Measurements from ENCODE around the gene PALM2AKAP2. TPM values are rescaled to one million over a fixed set of nuclear protein-coding genes. Genes with fewer than 3 reads are reported as not detected.

Gene PALM2AKAP2
- total RNA-seq, 4 donors from 2014 or later = 0.37 to 0.64 (median 0.55) TPM; not detected in 1

GRCh38 chr9:109766351-109766750 lies 13.6 kb upstream of the PALM2AKAP2 start:
- 81 to 92% methylated on average over 2 of the region's 2 CpGs for WGBS, 2 donors (ENCODE audit: low coverage in 1 of 2)
- intact Hi-C loops (cut with DNase I; ENCODE audit: low total_unique reads) (no loop called here), in situ Hi-C loops (cut with MboI; ENCODE audit: low pct_ligation_motif_present in 1 of 4, low pct_unique_long_range_greater_than_20kb in 1 of 4, low sequenced_read_pairs in 3 of 4) (no loop called here)
- no peak for TF ChIP-seq EP300 (IDR thresholded peaks at IDR 0.05; ENCODE audit: low read depth)
- no peak for TF ChIP-seq POLR2A (IDR thresholded peaks at IDR 0.05)
- TF ChIP-seq POLR2AphosphoS5 (IDR thresholded peaks at IDR 0.05) = no peak
- TF ChIP-seq, protein P1, sequence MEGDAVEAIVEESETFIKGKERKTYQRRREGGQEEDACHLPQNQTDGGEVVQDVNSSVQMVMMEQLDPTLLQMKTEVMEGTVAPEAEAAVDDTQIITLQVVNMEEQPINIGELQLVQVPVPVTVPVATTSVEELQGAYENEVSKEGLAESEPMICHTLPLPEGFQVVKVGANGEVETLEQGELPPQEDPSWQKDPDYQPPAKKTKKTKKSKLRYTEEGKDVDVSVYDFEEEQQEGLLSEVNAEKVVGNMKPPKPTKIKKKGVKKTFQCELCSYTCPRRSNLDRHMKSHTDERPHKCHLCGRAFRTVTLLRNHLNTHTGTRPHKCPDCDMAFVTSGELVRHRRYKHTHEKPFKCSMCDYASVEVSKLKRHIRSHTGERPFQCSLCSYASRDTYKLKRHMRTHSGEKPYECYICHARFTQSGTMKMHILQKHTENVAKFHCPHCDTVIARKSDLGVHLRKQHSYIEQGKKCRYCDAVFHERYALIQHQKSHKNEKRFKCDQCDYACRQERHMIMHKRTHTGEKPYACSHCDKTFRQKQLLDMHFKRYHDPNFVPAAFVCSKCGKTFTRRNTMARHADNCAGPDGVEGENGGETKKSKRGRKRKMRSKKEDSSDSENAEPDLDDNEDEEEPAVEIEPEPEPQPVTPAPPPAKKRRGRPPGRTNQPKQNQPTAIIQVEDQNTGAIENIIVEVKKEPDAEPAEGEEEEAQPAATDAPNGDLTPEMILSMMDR (IDR thresholded peaks at IDR 0.05) = no peak
- Histone ChIP-seq H3K4me3 (no peak overlapping the region), H3K9me3 (no peaks in the 10 kb centered on the region), H3K4me1 (peaks cover 0 to 2% (median 0%) of the 10 kb centered on the region in 4 donors), H3K27me3 (no peaks in the 10 kb centered on the region), H3K36me3 (no peaks in the 10 kb centered on the region), H3K27ac (no peak overlapping the region)
- no peak for DNase-seq

DNA sequence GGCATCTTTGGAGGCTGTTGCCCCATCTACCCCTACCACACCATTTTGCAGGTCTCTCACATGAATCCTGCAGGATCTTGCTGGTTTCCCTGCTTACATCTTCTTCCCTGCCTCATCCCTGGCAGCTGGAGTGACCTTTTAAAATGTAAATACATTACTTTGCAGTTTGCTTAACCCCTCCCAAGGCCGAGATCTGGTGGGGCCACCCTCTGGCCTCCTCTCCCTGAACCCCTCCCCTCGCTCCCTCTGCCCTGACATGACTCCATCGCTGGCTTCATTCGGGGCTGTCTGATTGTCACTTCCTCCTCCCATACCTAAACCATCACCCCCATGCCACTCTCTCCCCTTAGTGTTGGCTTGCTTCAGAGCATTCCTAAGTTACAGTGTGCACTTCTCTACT lies 12.6 kb upstream of the PALM2AKAP2 start:
- no peaks in the 10 kb centered on the region for H3K9me3 ChIP-seq

GRCh38 chr9:109767814-109768213 lies 12.2 kb upstream of the PALM2AKAP2 start:
- Histone ChIP-seq H3K36me3 (no peaks in the 10 kb centered on the region), H3K27ac (no peak overlapping the region), H3K4me1 (peaks cover 3 to 14% (median 5%) of the 10 kb centered on the region in 4 donors), H3K27me3 (no peaks in the 10 kb centered on the region), H3K4me3 (no peak overlapping the region), H3K9me3 (no peaks in the 10 kb centered on the region)
- in situ Hi-C loops (cut with MboI; ENCODE audit: low pct_ligation_motif_present in 1 of 4, low pct_unique_long_range_greater_than_20kb in 1 of 4, low sequenced_read_pairs in 3 of 4) = no loop called here
- TF ChIP-seq EP300 (IDR thresholded peaks at IDR 0.05; ENCODE audit: low read depth) (no peak), POLR2A (IDR thresholded peaks at IDR 0.05) (no peak), POLR2AphosphoS5 (IDR thresholded peaks at IDR 0.05) (no peak)
- TF ChIP-seq, protein P1 (IDR thresholded peaks at IDR 0.05) = no peak
- WGBS, 2 donors (ENCODE audit: low coverage in 1 of 2) = 72 to 100% methylated on average over 1 of the region's 1 CpG
- intact Hi-C loops (cut with DNase I; ENCODE audit: low total_unique reads) = no loop called here
- DNase-seq = no peak

More for the DNA sequence above, 12.6 kb upstream of the PALM2AKAP2 start:
- no peak for DNase-seq
- in situ Hi-C loops (cut with MboI; ENCODE audit: low pct_ligation_motif_present in 1 of 4, low pct_unique_long_range_greater_than_20kb in 1 of 4, low sequenced_read_pairs in 3 of 4) = no loop called here
- Histone ChIP-seq H3K4me3 (no peak overlapping the region), H3K36me3 (no peaks in the 10 kb centered on the region), H3K27ac (no peak overlapping the region), H3K4me1 (peaks cover 3 to 13% (median 5%) of the 10 kb centered on the region in 4 donors), H3K27me3 (no peaks in the 10 kb centered on the region)
- intact Hi-C loops (cut with DNase I; ENCODE audit: low total_unique reads) = no loop called here
- WGBS, 2 donors (ENCODE audit: low coverage in 1 of 2) = 46 to 60% methylated on average over 1 to 4 of the region's 4 CpGs
- TF ChIP-seq POLR2A (IDR thresholded peaks at IDR 0.05) (no peak), EP300 (IDR thresholded peaks at IDR 0.05; ENCODE audit: low read depth) (no peak), POLR2AphosphoS5 (IDR thresholded peaks at IDR 0.05) (no peak)
- TF ChIP-seq, protein P1 (IDR thresholded peaks at IDR 0.05) = no peak

GRCh38 chr9:109769250-109769649 lies 10.7 kb upstream of the PALM2AKAP2 start:
- WGBS, 2 donors (ENCODE audit: low coverage in 1 of 2) = 34 to 59% methylated on average over 2 of the region's 2 CpGs

More at GRCh38 chr9:109769250-109769649, 10.7 kb upstream of the PALM2AKAP2 start:
- intact Hi-C loops (cut with DNase I; ENCODE audit: low total_unique reads) (no loop called here), in situ Hi-C loops (cut with MboI; ENCODE audit: low pct_ligation_motif_present in 1 of 4, low pct_unique_long_range_greater_than_20kb in 1 of 4, low sequenced_read_pairs in 3 of 4) (no loop called here)
- H3K27me3 ChIP-seq = no peaks in the 10 kb centered on the region
- TF ChIP-seq POLR2AphosphoS5 (IDR thresholded peaks at IDR 0.05) = no peak
- no peak for TF ChIP-seq POLR2A (IDR thresholded peaks at IDR 0.05)
- TF ChIP-seq, protein P1 (IDR thresholded peaks at IDR 0.05) = no peak
- no peak for TF ChIP-seq EP300 (IDR thresholded peaks at IDR 0.05; ENCODE audit: low read depth)
- H3K4me3 ChIP-seq = no peak overlapping the region
- no peak overlapping the region for H3K27ac ChIP-seq
- peaks cover 3 to 14% (median 5%) of the 10 kb centered on the region in 4 donors for H3K4me1 ChIP-seq
- H3K9me3 ChIP-seq = no peaks in the 10 kb centered on the region
- DNase-seq = no peak
- no peaks in the 10 kb centered on the region for H3K36me3 ChIP-seq
